Left ventricle myocardium superior (tissue), 1 donor: ENCODE data around the gene UNC13C. TPM values are rescaled to one million over a fixed set of nuclear protein-coding genes. Genes with fewer than 3 reads are reported as not detected.
"Not testable (repeated sequence)": the region's sequence is repeated elsewhere in the genome, so short reads cannot be mapped to it uniquely, and the experiment has no call there.

Experiments used
- ATAC-seq: fragments of 200-7000 bp; cut with Tn5 transposase; one replicate; pipeline ENCODE4 v1.9.1; 2020; ENCODE audit warnings: mild to moderate bottlenecking, moderate library complexity
- DNase-seq: peaks from one replicate; pipeline ENCODE4 v3.0.0-alpha.2; 2020
- intact Hi-C: fragments of 100-400 bp; cut with micrococcal nuclease; formaldehyde crosslinking; loops from one replicate; pipeline ENCODE4 v1.11.0; 2022
- total RNA-seq: library from RNA; stranded (reverse); fragmentation: NEBNext Ultra II Directional; extraction: Animal tissue kit (Norgen Biotek cat#: 25700); gene quantifications from one replicate; pipeline ENCODE4 v1.2.1, GENCODE V29; 2021
- donor health status: DM: no; HTN: yes; CAD: no; lungs with severe emphysema.

UNC13C gene
- total RNA-seq, 1 donor from 2014 or later: 0.07 TPM

DNA sequence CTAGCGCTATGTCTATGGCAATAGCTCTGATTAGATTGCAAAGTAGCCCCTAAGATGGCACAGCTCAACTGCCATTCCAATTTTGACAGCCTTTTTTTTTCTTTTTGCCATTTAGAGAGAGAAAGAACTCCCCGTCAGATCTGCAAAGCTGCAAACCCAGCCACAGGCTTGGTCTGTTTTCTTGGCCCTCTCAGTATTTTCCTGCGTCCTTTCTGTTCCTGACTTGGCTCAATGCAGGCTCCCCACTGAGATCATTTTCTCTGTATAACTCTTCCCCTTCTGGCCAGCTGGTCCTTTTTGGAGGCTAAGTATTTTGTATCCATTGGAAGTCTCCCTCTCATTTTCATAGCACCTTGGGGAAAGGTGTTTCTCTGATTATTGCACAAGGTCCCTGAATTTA is 386.7 kb downstream of the UNC13C start:
- intact Hi-C loops: no loop called here
- DNase-seq (no peak), ATAC-seq (no peak)

GRCh38 chr15:54373332-54373731 is 395.1 kb downstream of the UNC13C start:
- ATAC-seq: no peak
- DNase-seq: no peak
- intact Hi-C loops: no loop called here

DNA sequence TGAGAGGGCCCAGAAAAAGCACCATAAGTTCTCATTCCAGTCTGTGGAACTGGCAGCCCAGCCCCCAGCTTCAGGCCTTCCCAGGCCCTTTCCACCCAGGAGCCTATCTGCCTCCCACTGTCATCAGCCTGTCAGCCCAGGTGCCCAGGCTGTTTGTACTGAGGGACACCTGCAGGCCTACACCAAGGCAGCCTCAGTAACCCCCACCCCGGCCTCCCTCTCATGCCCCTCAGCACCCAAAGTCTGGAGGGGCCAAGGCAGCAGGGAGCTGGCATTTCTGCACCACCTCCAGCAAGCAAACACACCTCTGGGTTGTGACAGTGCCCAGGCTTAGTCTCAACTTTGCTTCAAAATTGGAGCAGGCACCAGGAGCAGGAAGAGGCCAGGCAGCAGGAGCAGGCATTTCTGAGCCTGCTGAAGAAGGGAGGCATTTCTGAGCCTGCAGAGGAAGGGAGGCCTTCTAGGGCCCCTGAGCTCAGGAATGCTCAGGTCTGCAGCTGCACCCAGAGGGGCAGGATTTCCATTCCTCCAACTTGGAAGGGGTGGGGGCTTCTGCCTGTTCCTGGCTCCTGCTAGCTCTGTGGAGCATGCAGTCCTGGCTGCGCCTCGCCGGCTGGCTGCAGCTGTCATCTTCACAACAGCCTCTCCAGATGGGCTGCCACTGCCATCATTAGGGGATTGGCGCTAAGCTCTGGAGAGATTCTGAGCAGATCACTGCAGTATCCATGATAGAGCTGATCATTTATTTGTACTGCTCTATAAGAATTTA is 396.1 kb downstream of the UNC13C start:
- intact Hi-C loops: no loop called here
- DNase-seq (no peak), ATAC-seq (no peak)

GRCh38 chr15:54387799-54388198 is 409.6 kb downstream of the UNC13C start:
- DNase-seq (no peak), ATAC-seq (no peak)
- intact Hi-C loops: no loop called here

GRCh38 chr15:54388746-54389145 is 410.5 kb downstream of the UNC13C start:
- DNase-seq: no peak
- no peak for ATAC-seq
- intact Hi-C loops: no loop called here

- intact Hi-C loops: no loop called here
- no peak for ATAC-seq
Measured at GRCh38 chr15:54410481-54410880, 432.2 kb downstream of the UNC13C start.

DNA sequence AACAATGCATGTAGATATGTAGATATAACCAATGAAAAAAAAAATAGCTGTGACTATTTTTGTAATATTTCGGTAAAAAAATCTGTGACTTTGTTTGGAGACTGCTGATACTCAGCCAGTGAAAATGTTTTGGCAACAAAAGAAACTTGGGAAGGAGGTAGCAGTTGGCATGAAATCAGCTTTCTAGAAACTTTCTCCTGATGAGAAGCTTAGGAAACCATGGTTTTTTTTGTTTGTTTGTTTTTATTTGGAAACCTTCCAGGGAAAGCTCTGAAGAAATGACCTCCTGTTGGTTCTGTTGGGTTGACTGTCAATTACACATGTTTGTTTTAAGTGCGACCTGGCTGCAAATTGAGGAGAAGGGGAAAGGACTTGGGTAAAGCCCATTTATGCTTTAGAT is 445.9 kb downstream of the UNC13C start:
- ATAC-seq (no peak), DNase-seq (no peak)
- intact Hi-C loops: no loop called here

More at GRCh38 chr15:54410481-54410880, 432.2 kb downstream of the UNC13C start:
- DNase-seq: no peak

DNA sequence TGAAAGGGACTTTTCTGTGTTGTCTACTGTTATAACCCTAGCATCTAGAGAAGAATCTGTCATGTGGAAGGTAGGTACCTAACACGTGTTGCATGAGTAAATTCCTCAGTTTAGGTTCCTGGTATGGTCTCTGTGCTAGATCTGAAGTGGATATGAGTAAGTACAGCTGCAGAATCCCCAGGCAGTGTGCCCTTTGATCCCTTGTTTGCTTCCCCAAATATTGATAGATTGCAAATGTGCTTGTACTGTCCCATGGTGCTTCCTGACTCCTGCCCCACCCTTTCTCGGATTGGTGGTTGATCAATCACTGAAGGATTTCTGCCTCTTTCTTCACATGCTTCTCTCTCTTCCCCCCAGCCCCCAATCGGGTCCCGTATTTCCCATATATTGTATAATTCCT is 450.4 kb downstream of the UNC13C start:
- intact Hi-C loops: no loop called here
- no peak for ATAC-seq
- DNase-seq: no peak

- intact Hi-C loops, DNase-seq: not testable (repeated sequence)
Measured at GRCh38 chr15:54450288-54450687, 472.0 kb downstream of the UNC13C start.

GRCh38 chr15:54456413-54456812 is 478.2 kb downstream of the UNC13C start:
- no peak for ATAC-seq
- no peak for DNase-seq
- intact Hi-C loops: no loop called here

More at GRCh38 chr15:54450288-54450687, 472.0 kb downstream of the UNC13C start:
- ATAC-seq: not testable (repeated sequence)

DNA sequence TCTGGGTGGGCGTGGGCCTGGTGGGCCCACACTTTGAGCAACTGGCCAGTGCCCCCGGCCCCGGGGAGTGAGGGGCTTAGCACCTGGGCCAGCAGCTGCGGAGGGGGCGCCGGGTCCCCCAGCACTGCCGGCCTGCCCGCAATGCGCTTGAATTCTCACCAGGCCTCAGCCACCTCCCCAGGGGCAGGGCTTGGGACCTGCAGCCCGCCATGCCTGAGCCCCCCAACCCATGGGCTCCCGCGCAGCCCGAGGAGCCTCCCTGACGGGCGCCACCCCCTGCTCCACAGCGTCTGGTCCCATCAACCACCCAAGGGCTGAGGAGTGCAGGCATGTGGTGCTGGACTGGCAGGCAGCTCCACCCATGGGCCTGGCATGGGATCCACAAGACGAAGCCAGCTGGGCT is 484.3 kb downstream of the UNC13C start:
- DNase-seq (no peak), ATAC-seq (no peak)
- intact Hi-C loops: no loop called here

DNA sequence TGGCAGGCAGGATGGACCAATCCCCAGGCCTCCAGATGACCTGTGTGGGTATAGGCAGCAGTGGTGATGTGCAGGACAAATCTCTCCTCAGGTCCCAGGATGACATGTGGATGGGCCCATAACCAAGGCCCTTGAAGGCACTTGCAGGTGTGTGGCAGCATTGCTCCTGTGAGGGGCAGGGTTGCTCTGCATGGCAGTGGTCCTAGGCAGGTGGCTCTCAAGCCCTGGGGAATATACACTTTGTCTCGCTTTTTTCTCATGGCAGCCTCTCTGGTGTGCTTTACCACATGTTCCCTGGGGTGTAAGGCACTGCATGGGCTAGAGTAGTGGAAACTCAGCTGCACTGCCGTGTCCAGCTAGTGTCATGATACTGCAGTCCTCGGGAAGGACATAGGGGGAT is 503.6 kb downstream of the UNC13C start:
- intact Hi-C loops: no loop called here
- ATAC-seq (no peak), DNase-seq (no peak)

DNA sequence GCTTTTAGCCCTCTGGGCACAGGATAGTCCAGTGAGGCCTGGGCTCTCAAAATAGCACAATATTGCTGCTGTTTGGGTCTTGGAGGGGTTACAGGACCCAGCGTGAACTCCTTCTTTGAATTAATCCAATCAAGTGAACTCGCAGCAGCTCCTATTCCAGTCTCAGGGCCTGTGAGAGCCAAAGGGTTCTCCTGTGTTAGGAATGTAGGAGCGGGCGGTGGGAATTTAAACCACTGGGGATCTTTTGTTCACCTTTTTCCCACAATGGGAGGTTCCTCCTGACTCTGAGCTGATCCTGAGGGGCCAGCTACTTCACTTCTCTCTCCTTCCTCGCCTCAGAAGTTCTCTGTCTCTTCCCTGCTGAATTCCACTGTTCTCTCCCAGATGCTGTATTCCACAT is 504.0 kb downstream of the UNC13C start:
- intact Hi-C loops: no loop called here
- ATAC-seq (no peak), DNase-seq (no peak)

DNA sequence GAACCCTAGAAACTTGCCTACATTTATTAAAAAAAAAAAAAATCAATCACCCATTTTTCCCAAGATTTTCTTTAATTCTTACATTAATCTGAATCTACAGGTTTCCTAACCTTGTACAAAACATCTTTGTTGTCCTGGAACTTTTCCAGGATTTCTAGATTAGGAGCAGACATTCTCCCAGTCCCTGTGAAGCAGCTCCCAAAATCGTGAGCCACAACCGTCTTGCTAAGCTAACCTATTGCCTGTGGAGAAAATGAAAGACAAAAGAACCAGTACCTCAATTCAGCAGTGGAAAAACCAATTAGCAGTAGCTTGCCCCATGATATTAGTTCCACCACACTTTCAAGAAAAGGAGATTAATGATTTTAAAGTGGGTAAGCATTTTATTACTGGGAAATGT is 522.1 kb downstream of the UNC13C start:
- ATAC-seq (no peak), DNase-seq (no peak)
- intact Hi-C loops: no loop called here

- no peak for DNase-seq
- ATAC-seq: no peak
- intact Hi-C loops: no loop called here
Measured at GRCh38 chr15:54502416-54503075, 524.3 kb downstream of the UNC13C start.

GRCh38 chr15:54504695-54505094 is 526.5 kb downstream of the UNC13C start:
- no peak for DNase-seq
- intact Hi-C loops: no loop called here
- no peak for ATAC-seq

DNA sequence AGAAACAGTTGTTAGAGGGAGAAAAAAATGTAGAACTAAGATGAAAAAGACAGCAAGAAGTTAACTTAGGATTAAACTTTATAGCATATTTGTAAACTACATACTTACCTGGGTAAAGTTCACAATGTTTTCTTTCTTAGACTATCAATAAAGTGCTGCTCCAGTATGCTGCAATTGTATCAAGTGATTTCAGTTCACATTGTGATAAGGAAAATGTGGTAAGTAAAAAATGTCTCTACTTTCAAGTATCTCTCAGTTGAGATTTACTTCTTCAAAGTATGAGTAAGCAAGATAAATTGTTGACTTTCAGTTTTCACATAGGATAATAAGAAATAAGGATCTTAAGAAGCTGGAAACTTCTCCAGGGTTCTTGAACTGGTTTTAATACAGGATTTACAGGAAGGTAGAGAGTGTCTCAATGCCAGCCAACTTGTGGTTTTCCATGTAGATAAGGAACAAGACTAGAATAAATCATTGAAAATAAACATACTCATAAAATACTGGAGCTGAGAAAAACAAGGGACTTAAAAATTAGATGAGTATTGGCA is 528.8 kb downstream of the UNC13C start:
- ATAC-seq: no peak
- intact Hi-C loops: no loop called here

GRCh38 chr15:54514601-54515000 is 536.4 kb downstream of the UNC13C start:
- intact Hi-C loops: no loop called here
- DNase-seq: no peak
- no peak for ATAC-seq

More for the DNA sequence above, 528.8 kb downstream of the UNC13C start:
- no peak for DNase-seq

DNA sequence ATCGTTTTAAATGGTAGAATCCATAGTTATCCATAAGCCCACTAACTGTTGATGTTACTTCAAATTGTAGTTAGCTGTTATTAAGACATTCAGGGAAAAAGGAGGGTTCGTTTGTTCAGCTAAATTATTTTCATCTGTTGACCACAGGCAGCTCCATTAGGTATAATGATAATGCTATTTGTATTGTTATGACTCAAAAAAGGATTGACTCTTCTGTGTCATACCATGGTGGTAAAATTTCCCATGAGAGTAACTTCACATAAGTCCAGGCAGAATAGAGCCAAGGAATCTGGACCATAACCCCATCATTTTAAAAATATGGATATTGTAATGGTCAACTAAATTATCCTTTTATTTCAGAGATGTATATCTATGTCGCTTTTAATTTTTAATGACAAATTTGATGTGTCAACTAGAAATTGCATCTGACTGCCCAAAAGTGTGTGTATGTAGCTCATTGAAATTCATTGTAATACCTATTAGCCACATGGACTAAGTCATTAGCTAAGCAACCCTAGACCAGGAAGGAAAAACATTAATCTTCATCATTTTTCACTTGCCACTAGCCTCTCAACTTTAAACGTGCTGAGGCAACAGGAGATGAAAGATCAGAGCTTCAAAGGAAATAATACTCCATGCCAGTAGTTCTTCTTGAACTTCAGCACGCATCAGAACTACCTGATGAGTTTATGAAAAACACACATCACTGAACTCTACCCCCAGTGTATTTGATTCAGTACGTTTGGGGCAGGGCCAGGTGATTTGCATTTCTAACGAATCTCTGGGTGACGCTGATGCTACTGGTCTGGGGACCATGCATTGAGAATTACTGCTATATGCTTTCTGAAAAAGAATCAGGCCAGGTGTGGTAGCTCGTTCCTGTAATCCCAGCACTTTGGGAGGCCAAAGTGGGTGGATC is 537.7 kb downstream of the UNC13C start:
- intact Hi-C loops: no loop called here
- DNase-seq (no peak), ATAC-seq (no peak)

DNA sequence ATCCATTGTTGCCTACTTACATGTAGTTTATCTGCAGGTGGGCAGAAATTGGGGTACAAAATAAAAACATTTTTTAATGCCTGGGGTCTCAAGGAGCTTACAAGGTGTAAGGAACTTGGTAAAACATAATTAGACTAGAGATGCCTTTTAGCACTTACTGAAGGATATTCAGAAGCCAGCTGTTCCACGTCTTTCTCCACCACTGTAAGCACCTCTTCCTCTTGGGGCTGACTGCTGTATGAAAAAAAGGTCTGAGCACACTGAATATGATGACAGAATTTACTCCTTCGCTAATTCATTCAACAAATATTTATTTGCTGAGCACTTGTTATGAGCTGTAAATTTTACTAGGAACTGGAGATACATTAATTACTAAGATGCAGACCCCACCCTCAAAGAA is 539.1 kb downstream of the UNC13C start:
- ATAC-seq (no peak), DNase-seq (no peak)
- intact Hi-C loops: no loop called here
